Measurements from ENCODE around the gene ADGRB3.

DNA sequence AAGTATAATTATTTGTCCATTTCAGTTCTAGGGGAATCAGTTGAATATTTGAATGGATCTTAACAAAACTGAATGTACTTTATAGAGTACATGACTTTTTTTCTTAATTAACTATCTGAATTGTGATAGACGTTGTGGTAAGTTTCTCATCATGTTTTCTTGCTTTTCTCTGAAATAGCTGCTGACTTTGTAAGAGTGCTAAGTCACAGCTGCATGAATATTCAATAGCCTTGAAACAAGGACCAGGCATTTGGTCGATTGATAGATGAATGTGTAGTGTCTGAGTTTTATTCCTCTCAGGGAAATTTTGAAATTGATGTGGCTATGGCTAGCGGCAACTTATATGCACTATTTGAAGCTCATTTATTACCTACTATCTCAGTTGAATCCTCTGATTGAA lies 56.0 kb downstream of the ADGRB3 start:
- no peak for TF ChIP-seq POLR2A (IDR thresholded peaks at IDR 0.05; ENCODE audit: low read length)
- no peak for TF ChIP-seq GATA1 (IDR thresholded peaks at IDR 0.05; ENCODE audit: low read depth, low read length)
